Esophagus squamous epithelium (tissue), 4 donors: ENCODE measurements around the gene AAMP.

Source experiments
- CTCF ChIP-seq, 6 experiments: fragments of 450-650 bp in 4 of 6; fragments of 200-600 bp in 2 of 6; sonication (generic) in 2 of 6; IDR thresholded peaks; one replicate each; pipeline ENCODE4 v1.5.1; 2016 to 2019; ENCODE audit warnings: antibody characterized with exemption in 6 of 6, mild to moderate bottlenecking in 4 of 6, moderate library complexity in 4 of 6
- POLR2A ChIP-seq, 4 donors: fragments of 450-650 bp; IDR thresholded peaks; one replicate each; pipeline ENCODE4 v1.6.1; 2017; ENCODE audit warnings: antibody characterized with exemption in 4 of 4, mild to moderate bottlenecking in 4 of 4, moderate library complexity in 3 of 4

GRCh38 chr2:218317303-218317630, 47.3 kb upstream of the AAMP start:
- TF ChIP-seq CTCF (IDR thresholded peaks at IDR 0.05) (no peak), POLR2A (IDR thresholded peaks at IDR 0.05) (no peak)
